HepG2 (cell line): ENCODE data around the gene CAPN9.

ENCODE experiments used
- BRCA1 ChIP-seq: sonication (generic); formaldehyde crosslinking; IDR thresholded peaks from 2 replicates; pipeline ENCODE4 v1.4.0; 2020; ENCODE audit warnings: missing genetic modification reagents
- ZBTB38 ChIP-seq: sonication (generic); formaldehyde crosslinking; IDR thresholded peaks from 2 replicates; pipeline ENCODE4 v1.5.1; 2020; ENCODE audit warnings: mild to moderate bottlenecking, missing genetic modification reagents

DNA sequence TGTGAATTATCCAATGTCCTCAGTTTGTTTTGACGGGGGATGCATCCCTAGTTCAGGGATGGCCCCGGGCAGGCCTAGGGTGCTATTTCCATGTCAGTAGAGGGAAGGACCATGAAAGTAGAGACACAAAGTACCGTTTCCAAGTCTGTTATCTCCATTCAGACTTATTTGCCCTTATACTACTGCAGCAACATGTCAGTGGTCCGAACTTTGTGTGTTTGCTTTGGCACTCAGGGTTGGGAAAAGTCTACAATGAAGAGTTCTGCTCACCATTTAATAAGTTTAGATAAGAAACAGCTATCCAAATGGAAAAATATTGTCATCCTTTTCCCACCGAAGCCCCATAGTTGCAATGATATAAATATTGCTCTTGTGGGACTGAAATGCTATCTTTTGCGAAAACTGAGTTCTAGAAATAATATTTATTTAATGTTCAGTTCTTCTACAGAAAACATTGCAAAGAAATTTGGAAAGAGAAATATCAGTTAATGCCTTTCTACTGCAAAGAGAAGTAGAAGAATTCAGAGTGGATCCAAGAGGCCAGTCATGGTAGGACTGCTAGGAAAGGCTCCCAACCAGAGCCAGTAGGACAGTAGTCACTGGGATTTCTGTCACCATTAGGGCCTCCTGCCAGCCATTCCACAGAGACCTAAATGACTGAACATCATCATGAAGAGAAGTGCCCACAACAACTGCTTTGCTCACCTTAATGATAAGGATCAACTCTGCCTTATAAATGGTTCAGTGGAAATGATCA is 21.8 kb upstream of the CAPN9 start:
- TF ChIP-seq BRCA1 (CRISPR knock-in tag) (no peak), ZBTB38 (CRISPR knock-in tag) (no peak)
